ENCODE data around the gene CREM.

Gene CREM

GRCh38 chr10:35192645-35193249 lies 66.1 kb downstream of the CREM start:
- H3K4me3 ChIP-seq (ENCODE audit: low read depth, low read length): no peak overlapping the region

GRCh38 chr10:35194471-35194870 lies 67.8 kb downstream of the CREM start:
- Histone ChIP-seq H3K27ac (ENCODE audit: low read depth, low read length) (no peak overlapping the region), H3K4me1 (ENCODE audit: control insufficient read depth, insufficient read depth, low read length) (peaks cover 13% of the 10 kb centered on the region), H3K36me3 (ENCODE audit: control insufficient read depth, insufficient read depth, low read length) (0 out of 2 replicates have a peak, but pooled peaks cover 12% of the 10 kb centered on the region), H3K4me3 (ENCODE audit: low read depth, low read length) (no peak overlapping the region), H3K9me3 (ENCODE audit: control insufficient read depth, insufficient read depth, low read depth, low read length) (peaks cover 17% of the 10 kb centered on the region), H3K9ac (ENCODE audit: low read length) (no peak overlapping the region), H3K27me3 (ENCODE audit: control insufficient read depth, insufficient read depth, low read length) (no peaks in the 10 kb centered on the region)

More at GRCh38 chr10:35192645-35193249, 66.1 kb downstream of the CREM start:
- peaks cover 17% of the 10 kb centered on the region for H3K9me3 ChIP-seq (ENCODE audit: control insufficient read depth, insufficient read depth, low read depth, low read length)
- H3K27ac ChIP-seq (ENCODE audit: low read depth, low read length): no peak overlapping the region
- H3K36me3 ChIP-seq (ENCODE audit: control insufficient read depth, insufficient read depth, low read length): 0 out of 2 replicates have a peak, but pooled peaks cover 12% of the 10 kb centered on the region
- H3K9ac ChIP-seq (ENCODE audit: low read length): no peak overlapping the region
- peaks cover 13% of the 10 kb centered on the region for H3K4me1 ChIP-seq (ENCODE audit: control insufficient read depth, insufficient read depth, low read length)
- H3K27me3 ChIP-seq (ENCODE audit: control insufficient read depth, insufficient read depth, low read length): no peaks in the 10 kb centered on the region

GRCh38 chr10:35194906-35195305 lies 68.3 kb downstream of the CREM start:
- Histone ChIP-seq H3K27me3 (ENCODE audit: control insufficient read depth, insufficient read depth, low read length) (no peaks in the 10 kb centered on the region), H3K4me3 (ENCODE audit: low read depth, low read length) (peak overlapping the region; percentile 55), H3K9me3 (ENCODE audit: control insufficient read depth, insufficient read depth, low read depth, low read length) (peaks cover 17% of the 10 kb centered on the region), H3K36me3 (ENCODE audit: control insufficient read depth, insufficient read depth, low read length) (0 out of 2 replicates have a peak, but pooled peaks cover 12% of the 10 kb centered on the region), H3K27ac (ENCODE audit: low read depth, low read length) (no peak overlapping the region), H3K4me1 (ENCODE audit: control insufficient read depth, insufficient read depth, low read length) (peaks cover 13% of the 10 kb centered on the region), H3K9ac (ENCODE audit: low read length) (no peak overlapping the region)

- H3K9me3 ChIP-seq (ENCODE audit: control insufficient read depth, insufficient read depth, low read depth, low read length): peaks cover 17% of the 10 kb centered on the region
- H3K9ac ChIP-seq (ENCODE audit: low read length): peak overlapping the region; percentile 5
- 0 out of 2 replicates have a peak, but pooled peaks cover 12% of the 10 kb centered on the region for H3K36me3 ChIP-seq (ENCODE audit: control insufficient read depth, insufficient read depth, low read length)
- H3K27me3 ChIP-seq (ENCODE audit: control insufficient read depth, insufficient read depth, low read length): no peaks in the 10 kb centered on the region
- peak overlapping the region; percentile 10; the same call in 1 of the 2 replicates for H3K27ac ChIP-seq (ENCODE audit: low read depth, low read length)
- H3K4me1 ChIP-seq (ENCODE audit: control insufficient read depth, insufficient read depth, low read length): peaks cover 13% of the 10 kb centered on the region
- peak overlapping the region; percentile 55 for H3K4me3 ChIP-seq (ENCODE audit: low read depth, low read length)
Observed at GRCh38 chr10:35195361-35196306, 69.0 kb downstream of the CREM start.

GRCh38 chr10:35200487-35200886 lies 73.8 kb downstream of the CREM start:
- peaks cover 6% of the 10 kb centered on the region for H3K4me1 ChIP-seq (ENCODE audit: control insufficient read depth, insufficient read depth, low read length)
- no peaks in the 10 kb centered on the region for H3K27me3 ChIP-seq (ENCODE audit: control insufficient read depth, insufficient read depth, low read length)
- no peak overlapping the region for H3K4me3 ChIP-seq (ENCODE audit: low read depth, low read length)
- H3K27ac ChIP-seq (ENCODE audit: low read depth, low read length): no peak overlapping the region
- no peak overlapping the region for H3K9ac ChIP-seq (ENCODE audit: low read length)
- H3K9me3 ChIP-seq (ENCODE audit: control insufficient read depth, insufficient read depth, low read depth, low read length): no peaks in the 10 kb centered on the region
- no peaks in the 10 kb centered on the region for H3K36me3 ChIP-seq (ENCODE audit: control insufficient read depth, insufficient read depth, low read length)

- peaks cover 5% of the 10 kb centered on the region for H3K4me1 ChIP-seq (ENCODE audit: control insufficient read depth, insufficient read depth, low read length)
- H3K27ac ChIP-seq (ENCODE audit: low read depth, low read length): no peak overlapping the region
- no peak overlapping the region for H3K4me3 ChIP-seq (ENCODE audit: low read depth, low read length)
- H3K27me3 ChIP-seq (ENCODE audit: control insufficient read depth, insufficient read depth, low read length): no peaks in the 10 kb centered on the region
- H3K36me3 ChIP-seq (ENCODE audit: control insufficient read depth, insufficient read depth, low read length): no peaks in the 10 kb centered on the region
- no peak overlapping the region for H3K9ac ChIP-seq (ENCODE audit: low read length)
- no peaks in the 10 kb centered on the region for H3K9me3 ChIP-seq (ENCODE audit: control insufficient read depth, insufficient read depth, low read depth, low read length)
Observed at GRCh38 chr10:35201234-35201633, 74.6 kb downstream of the CREM start.

- no peak overlapping the region for H3K27ac ChIP-seq (ENCODE audit: low read depth, low read length)
- H3K4me3 ChIP-seq (ENCODE audit: low read depth, low read length): no peak overlapping the region
- no peaks in the 10 kb centered on the region for H3K36me3 ChIP-seq (ENCODE audit: control insufficient read depth, insufficient read depth, low read length)
- no peak overlapping the region for H3K9ac ChIP-seq (ENCODE audit: low read length)
- H3K9me3 ChIP-seq (ENCODE audit: control insufficient read depth, insufficient read depth, low read depth, low read length): no peaks in the 10 kb centered on the region
- peaks cover 5% of the 10 kb centered on the region for H3K4me1 ChIP-seq (ENCODE audit: control insufficient read depth, insufficient read depth, low read length)
- H3K27me3 ChIP-seq (ENCODE audit: control insufficient read depth, insufficient read depth, low read length): no peaks in the 10 kb centered on the region
Observed at GRCh38 chr10:35202050-35202449, 75.4 kb downstream of the CREM start.

- H3K27ac ChIP-seq (ENCODE audit: low read depth, low read length): no peak overlapping the region
- peaks cover 5% of the 10 kb centered on the region for H3K4me1 ChIP-seq (ENCODE audit: control insufficient read depth, insufficient read depth, low read length)
- no peak overlapping the region for H3K4me3 ChIP-seq (ENCODE audit: low read depth, low read length)
- H3K36me3 ChIP-seq (ENCODE audit: control insufficient read depth, insufficient read depth, low read length): no peaks in the 10 kb centered on the region
- no peaks in the 10 kb centered on the region for H3K9me3 ChIP-seq (ENCODE audit: control insufficient read depth, insufficient read depth, low read depth, low read length)
- H3K27me3 ChIP-seq (ENCODE audit: control insufficient read depth, insufficient read depth, low read length): no peaks in the 10 kb centered on the region
- no peak overlapping the region for H3K9ac ChIP-seq (ENCODE audit: low read length)
Observed at GRCh38 chr10:35203745-35204144, 77.1 kb downstream of the CREM start.

- Histone ChIP-seq H3K9ac (ENCODE audit: low read length) (no peak overlapping the region), H3K27ac (ENCODE audit: low read depth, low read length) (no peak overlapping the region), H3K4me3 (ENCODE audit: low read depth, low read length) (no peak overlapping the region), H3K27me3 (ENCODE audit: control insufficient read depth, insufficient read depth, low read length) (no peaks in the 10 kb centered on the region), H3K36me3 (ENCODE audit: control insufficient read depth, insufficient read depth, low read length) (no peaks in the 10 kb centered on the region), H3K9me3 (ENCODE audit: control insufficient read depth, insufficient read depth, low read depth, low read length) (no peaks in the 10 kb centered on the region), H3K4me1 (ENCODE audit: control insufficient read depth, insufficient read depth, low read length) (peaks cover 5% of the 10 kb centered on the region)
Observed at GRCh38 chr10:35204650-35205319, 78.1 kb downstream of the CREM start.

GRCh38 chr10:35206274-35206673 lies 79.6 kb downstream of the CREM start:
- peaks cover 15% of the 10 kb centered on the region for H3K4me1 ChIP-seq (ENCODE audit: control insufficient read depth, insufficient read depth, low read length)
- H3K9ac ChIP-seq (ENCODE audit: low read length): no peak overlapping the region
- H3K27ac ChIP-seq (ENCODE audit: low read depth, low read length): no peak overlapping the region
- H3K27me3 ChIP-seq (ENCODE audit: control insufficient read depth, insufficient read depth, low read length): no peaks in the 10 kb centered on the region
- no peaks in the 10 kb centered on the region for H3K9me3 ChIP-seq (ENCODE audit: control insufficient read depth, insufficient read depth, low read depth, low read length)
- H3K36me3 ChIP-seq (ENCODE audit: control insufficient read depth, insufficient read depth, low read length): no peaks in the 10 kb centered on the region
- H3K4me3 ChIP-seq (ENCODE audit: low read depth, low read length): no peak overlapping the region

Data from HUES6 (cell line).